Activated naive CD4-positive, alpha-beta T cell treated with anti-CD3 and anti-CD28 coated beads, Interleukin-2, amount 50 U/mL, for 16 hours (primary cell): ENCODE data around the gene SLC9A5.
A peak's percentile ranks its signal among the peaks of the same experiment; 100 is the strongest.

Source experiments
- DNase-seq: peaks from one replicate; pipeline ENCODE4 v3.0.0-alpha.2; 2020

The SLC9A5 gene

DNA sequence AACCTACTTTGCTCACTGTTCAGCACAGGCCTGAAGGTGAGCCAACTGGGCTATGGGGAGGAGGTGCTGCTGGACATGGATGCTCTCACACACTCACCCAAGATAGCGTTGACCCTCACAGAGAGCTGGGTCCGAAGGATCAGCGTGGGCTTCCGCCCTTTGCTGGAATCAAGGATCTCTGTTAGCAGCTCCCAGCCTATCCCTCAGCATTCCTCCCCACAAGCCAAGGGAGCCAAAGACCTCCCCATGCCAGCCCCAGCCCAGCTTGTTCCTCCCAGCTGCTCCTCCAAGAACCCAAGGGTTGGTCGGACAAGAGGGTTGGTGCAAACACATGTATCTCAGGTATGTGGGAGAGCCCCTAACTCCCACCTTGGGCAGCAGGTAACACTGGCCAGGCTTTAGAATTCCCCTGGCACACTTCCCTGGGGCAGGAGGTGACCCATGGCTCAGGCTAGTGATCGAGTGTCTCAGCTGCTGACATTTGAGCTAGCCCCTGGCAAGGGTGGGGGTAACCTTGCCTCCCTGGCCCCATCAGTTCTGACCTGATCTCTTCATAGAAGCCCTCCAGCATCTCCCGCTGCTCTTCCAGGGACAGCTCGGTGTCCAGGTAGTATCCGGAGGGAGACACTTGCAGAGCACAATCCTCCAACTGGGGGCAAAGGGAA lies 9.8 kb upstream of the SLC9A5 start:
- no peak for DNase-seq

DNA sequence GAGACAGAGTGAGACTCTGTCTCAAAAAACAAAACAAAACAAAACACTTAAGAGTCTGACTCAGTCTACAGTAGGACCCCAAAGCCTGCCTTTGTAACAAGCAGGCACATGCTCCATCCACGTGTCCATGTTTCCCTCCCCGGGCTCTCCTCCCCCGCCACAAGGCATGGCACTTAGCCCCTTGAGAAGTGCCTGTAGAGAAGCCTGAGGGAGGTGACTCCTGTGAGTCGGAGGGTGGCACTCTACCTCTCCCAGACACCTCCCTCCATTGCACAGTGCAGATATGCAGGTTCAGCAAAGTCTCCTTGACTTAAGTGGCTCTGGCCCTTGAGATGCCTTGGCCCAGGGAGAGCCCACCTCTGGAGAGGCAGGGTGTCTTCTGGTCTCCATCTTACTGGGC lies 8.3 kb upstream of the SLC9A5 start:
- no peak for DNase-seq

DNA sequence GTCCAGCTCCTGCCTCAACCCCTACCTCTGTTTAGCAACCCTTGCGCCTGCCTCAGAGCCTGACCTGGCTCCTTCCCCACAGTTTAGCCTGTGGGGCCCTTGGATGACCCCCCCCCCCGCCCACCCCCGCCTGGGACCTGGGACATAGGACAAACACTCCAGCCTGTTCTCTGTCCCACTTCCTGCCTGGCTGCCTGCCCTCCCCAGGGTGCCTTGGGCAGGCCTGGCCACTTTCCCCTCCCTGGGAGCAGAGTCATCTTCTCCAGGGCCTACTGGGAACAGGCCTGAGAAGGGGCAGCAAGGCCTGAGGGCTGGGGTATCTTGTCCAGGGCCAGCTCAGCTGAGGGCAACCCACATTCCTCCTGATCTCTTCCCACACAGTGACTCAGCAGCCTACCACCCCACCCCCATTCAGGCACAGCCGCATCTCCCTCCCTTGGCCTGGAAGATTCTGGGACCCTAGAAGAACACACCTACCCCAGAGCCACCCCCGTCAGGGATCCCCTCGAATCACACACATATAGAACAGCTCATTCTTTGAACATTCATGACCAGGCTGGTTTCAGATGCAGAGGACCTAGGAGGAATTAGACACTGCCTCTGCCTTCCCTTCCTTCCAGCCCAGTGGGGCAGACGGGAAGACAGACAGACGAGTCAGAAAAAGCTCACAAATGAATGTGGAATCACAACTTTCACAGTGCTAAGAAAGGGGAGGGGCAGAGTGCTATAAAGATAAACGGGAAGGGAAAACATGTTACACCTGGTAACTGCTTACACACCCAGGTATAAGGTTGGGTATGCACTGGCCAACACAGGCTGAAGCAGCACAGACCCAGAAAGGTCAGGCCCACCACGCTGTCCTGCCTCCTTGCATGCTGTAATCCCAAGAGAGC lies 7.5 kb upstream of the SLC9A5 start:
- DNase-seq = no peak

DNA sequence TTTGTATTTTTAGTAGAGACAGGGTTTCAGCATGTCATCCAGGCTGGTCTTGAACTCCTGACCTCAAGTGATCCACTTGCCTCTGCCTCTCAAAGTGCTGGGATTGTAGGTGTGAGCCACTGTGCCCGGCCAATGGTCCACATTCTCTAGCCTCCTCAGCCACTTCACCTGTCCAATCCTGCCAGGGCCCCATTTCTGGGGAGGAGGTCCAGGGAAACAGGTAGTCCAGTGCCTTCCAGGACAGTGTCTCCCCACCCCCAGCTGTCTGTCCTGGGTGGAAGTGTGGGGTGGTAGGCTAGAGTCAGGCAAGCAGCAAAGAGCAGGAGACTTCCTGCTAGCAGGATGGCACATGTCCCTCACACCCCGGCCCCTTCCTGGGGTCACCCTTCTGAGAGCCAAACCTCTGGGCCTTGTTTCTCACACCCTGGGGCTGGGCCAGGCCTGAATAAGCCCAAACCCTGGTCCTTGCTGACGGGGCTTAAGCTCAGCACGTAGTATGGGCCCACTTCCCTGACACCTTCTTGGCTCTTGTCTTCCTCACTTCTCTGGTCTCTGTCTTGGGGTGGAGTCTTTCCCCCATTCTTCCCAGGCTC lies 6.5 kb upstream of the SLC9A5 start:
- no peak for DNase-seq

DNA sequence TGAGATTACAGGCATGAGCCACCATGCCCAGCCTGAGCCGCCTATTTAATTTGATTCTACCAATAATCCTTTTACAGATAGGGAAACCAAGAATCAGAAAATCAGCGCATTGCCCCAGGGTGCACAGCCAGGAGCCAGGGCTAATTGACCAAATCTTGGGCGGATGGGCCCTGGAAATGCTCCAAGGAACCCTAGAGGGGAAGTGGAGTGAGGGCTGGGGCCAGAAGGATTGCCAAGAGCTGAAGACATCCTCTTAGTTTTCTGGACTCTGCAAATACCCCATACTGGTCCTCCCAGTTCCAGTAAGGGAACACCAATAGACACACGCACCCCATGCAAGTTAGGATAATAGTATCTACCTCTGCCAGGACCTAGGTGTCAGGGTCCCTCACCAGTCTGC lies 5.3 kb upstream of the SLC9A5 start:
- no peak for DNase-seq

DNA sequence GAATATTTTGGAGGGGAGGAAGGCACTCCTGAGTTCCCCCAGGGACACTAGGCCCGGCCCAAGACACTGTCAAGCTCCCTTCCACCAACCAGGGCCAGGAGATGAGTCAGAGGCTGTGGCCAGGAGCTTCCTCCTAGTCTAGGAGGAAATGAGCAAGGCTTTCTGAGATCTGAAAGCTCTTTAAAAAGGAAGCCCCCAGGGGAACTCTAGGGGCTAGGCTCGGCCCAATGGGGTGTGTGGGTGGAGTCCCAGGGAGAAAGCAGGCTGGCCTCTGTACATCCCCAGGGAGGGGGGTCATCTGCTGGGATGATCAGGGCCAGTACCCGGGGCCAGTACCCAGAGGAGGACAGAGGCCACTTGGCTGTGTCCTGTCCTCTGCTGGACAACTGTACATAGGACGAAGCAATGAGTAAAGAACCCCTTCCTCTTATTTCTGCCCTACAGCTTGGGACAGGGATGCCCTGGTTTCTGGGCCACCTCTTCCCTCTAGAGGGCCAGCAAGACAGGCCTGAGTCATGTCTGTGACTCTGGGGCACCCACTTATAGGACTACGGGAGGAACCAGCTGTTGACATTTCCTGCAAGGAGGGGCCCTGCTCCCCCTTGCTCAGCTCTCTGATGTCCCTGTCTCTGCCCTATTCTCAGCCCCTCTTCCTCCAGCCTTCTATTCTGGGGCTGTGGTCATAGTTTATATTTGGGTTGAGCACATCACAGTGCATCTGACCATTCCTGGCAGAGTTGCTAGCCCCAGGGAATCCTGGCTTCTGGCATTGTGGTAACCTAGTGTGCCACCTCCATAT lies 4.2 kb upstream of the SLC9A5 start:
- DNase-seq = peak; percentile 72

DNA sequence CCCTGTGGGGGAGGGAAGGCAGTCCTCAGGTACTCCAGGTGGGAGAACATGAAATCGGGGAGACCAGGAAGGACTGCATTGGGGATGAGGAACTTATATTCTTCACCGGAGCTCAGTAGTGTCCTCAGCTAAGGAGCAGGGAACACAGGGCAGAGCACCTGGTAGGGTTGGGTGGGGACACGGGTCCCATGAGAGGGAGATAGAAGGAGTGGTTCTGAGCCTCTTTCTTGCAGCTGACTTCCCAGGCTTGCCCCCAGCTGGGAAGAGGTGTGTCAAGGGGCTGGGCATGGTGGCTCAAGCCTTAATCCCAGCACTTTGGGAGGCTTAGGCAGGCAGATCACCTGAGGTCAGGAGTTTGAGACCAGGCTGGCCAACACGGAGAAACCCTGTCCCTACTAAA lies 3.6 kb upstream of the SLC9A5 start:
- no peak for DNase-seq

DNA sequence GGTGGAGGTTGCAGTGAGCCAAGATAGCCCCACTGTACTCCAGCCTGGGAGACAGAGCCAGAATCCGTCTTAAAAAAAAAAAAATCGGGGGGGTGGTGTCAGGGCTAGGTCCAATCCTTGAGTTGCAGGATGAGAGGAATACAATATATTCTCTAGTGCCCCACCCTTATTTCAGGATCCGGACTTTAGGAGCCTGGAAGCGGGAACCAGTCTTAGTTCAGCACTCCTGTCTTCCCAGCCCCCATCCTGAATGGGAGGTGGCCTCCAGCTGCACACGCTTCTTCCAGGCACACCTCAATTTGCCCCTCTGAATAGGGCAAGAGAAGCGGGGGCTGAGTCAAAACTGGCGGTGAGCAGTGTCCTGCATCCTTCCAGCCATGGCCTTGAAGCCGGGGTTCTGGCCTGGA lies 3.1 kb upstream of the SLC9A5 start:
- no peak for DNase-seq

DNA sequence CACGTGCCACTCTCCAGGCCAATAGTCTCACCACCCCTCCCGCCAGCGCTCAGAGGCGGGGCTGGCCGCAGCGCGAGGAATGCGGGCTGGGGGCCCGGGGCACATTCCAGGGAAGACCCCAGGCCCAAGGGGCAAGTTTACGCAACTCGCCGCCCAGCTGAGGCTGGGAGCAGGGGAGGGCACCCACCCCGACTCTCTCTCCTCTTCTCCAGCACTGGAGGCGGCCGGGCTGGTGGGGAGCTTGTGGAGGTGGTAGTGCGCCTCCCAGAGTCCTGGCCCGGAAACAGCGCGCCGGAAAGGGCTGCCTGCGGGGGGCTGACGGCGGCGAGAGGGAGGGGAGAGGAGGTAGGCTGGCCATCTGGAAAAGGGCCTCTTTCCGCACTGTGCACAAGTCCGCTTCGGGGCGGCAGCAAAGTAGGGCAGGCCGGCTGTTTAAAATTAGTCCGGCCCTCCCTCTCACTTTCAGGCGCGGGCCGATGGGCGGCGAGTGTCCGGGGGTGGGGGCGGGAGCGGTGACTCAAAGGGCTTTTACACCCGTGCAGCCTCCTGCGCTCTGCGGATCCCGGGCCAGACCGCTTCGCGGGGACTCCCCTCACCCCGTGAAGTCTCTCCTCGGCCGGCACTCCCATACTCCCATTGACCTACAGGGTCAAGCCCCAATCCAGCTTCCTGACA lies 2.6 kb upstream of the SLC9A5 start:
- DNase-seq = no peak

DNA sequence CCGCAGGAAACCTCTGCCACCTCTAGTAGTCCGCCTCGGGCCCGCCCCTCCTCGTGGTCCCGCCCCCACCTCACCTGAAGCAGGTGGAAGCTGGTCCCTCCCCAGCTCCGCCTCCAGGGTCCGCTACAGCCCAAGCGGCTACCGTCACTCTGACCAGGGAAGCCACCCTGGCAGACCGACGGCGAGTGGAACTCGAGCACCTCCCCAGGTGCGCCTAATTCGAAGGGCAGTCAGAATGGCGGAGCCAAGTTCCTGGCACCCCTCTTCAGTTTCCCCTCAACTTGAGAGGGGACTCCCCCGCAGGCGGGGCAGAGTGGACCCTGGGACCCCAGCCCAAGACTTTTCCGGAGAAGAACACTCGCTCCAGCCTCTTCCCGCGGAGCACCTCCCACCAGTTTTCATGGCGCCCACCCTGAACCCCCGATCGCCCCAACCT lies 2.0 kb upstream of the SLC9A5 start:
- peak; percentile 39 for DNase-seq

DNA sequence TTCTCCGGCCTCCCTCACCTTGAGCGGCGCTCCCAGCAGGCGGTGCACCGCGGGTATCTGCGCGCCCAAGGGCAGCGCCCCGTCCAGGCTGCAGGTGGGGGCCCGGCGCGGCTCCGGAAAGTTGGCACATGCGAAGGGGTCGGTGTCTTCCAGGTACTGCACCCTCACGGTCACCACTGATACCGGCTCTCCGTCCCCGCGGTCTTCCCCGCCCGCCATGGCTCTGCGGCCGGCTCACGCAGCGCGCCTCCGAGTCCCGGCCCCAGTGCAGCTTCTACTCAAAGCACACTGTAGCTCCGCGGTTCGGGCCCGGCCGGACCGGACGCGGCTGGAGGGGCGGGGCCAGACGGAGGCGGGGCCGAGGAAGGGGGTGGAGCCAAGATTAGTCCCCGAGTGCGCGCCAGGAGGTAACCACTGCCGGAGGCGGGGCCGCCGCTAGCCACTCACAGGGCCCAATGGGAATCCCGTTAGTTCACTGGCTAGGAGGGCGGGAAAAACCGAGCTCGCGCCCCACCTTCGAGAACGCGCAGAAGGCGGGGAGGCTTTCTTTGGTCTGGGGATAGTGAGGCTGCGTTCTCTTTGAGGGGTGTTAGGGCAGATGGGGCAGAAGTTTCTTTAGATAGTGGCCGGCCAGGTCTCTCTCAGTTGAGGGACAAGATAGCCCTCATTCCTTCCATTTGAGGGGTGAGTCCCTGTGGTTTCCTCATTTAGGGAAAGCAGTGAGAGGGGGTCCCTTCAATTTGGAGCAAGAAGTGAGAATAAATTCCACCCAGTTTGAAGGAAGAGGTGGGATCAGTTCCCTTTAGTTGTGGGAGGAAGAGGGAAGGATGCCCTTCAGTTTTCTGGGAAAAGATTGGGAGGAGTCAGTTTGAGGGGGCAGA lies 1.3 kb upstream of the SLC9A5 start, which contains the start of gene FHOD1:
FHOD1 (minus strand) TSS at position 290 of the 881 bp plus-strand sequence; CDS start at position 219, 71 bp downstream.
- peak; percentile 96 for DNase-seq

DNA sequence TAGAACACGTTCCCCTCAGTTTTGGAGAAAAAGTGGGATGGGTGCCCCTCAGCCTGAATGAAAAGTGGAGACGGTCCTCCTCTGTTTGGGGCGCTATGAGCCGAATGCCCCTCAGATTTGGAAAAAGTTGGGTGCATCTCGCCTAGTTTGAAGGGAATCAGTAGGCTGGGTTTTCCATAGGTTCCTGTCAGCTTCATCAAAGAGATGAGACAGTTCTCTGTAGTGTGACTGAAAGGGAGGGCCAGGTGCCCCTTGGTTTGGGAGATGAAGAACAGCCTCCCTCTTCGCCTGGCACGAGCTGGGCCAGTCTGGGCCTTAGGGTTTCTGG lies 742 bp upstream of the SLC9A5 start:
- no peak for DNase-seq

DNA sequence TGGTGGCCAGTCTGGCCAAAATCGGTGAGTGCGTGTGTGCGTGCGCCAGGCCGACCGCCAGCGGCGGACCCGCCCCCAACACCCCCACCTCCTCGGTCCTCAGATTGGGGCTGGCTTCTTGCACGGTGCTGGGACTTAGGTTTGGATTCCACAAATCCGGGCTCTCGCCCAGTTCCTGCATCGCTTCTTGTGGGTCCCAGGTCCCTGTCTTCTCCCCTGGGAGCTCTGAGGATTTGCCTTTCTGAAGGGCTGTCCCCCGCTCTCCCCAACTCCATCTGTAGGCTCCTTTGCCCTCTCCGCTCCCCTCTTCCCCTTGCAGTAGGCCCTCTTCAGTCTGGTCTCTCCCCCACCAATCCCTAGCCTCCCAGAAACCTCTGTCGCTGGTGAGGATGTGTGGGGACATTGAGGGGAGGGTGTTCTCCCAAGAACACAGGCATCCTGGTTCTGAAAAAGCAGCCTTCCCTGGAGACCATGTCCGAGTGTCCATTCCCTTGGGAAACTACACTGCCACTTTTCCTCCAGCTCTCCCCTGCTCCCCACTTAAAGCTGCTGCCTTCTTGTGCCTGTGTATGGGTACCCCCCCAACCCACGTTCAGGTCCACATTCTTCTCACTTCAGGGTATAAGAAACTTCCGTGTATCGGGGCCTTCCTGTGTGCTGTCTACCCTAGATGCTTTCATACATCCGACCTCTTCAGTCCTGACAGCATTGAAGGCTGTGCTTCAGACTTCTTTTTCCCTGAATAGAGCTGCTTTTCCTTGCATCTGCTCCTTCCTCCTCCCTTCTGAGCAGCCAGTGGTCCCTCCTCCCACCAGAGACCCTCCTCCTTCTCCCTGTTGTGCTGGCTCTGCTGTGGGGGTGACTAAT lies 632 bp downstream of the SLC9A5 start:
- no peak for DNase-seq

DNA sequence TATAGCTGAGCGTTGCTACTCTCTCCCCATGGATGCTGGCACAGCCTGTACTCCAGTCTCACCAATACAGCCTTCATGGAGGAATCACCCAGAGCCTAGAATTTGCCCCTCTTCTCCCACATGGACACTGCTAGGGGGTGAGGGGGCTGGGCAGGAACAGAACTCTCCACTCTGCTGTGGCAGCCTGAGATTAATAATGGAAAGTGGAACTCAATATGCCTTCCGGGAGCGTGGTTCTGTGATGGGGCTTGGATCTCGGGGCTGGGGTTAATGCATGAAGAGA lies 1.2 kb downstream of the SLC9A5 start:
- no peak for DNase-seq

DNA sequence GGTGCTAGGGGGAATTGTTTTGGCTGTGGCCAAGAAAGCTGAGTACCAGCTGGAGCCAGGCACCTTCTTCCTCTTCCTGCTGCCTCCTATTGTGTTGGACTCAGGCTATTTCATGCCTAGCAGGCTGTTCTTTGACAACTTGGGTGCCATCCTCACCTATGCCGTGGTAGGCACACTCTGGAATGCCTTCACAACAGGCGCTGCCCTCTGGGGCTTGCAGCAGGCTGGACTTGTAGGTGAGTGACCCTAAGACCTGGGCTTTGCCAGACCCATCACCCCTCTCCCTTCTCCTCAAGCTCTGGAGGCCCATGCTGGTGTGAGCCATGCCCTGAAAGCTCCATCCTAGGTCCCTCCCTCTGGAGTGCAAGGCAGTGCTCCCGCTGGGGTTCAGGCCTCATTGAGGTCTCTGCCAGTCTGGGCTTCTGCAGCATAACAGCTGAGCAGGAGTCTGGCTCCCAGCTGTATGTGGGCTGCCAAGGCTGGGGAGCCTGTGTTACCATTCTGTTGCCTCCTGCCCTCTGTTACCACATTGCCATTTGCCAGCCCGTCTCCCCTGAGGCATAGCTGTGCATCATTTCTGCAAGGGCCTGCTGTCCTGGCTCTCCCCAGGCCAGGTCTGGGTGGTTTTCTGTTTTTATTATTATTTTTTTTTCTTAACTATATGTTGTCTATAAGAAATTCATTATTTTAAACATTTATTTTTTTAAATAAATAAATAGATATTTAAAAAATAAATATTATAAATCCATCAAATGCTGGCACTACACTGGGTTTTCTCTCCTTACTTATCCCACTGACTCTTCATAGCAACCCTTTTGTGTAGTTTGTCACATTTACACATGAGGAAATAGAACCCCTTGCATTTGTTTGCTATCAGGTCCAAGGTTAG lies 4.1 kb downstream of the SLC9A5 start:
- no peak for DNase-seq

DNA sequence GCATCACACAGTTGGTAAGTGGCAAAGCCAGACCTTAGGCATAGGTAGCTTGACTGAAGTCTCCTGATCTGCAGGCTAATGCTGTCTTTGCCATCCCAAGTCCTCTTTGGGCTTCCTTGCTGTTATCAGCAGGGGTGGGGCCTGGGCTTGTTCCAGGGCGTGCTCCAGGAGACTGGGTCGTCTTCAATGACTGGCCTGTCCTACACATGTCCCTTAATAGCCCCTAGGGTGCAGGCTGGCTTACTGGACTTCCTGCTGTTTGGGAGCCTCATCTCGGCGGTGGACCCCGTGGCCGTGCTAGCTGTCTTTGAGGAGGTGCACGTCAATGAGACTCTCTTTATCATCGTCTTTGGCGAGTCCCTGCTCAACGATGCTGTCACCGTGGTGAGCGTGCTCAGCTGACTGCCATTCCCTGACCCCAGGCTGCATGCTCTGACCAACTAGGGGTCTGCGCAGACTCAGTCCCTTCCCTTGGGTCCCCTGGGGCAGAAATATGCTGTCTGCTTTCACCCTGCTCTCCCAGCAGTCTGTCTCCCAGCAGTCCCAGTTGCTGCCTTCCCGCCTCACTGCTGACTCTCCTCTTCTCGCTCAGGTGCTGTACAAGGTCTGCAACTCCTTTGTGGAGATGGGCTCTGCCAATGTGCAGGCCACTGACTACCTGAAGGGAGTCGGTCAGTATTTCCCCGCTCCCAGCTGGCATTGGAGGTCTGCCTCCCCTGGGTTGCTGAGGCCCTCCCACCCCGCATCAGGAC lies 6.2 kb downstream of the SLC9A5 start:
- DNase-seq = no peak

DNA sequence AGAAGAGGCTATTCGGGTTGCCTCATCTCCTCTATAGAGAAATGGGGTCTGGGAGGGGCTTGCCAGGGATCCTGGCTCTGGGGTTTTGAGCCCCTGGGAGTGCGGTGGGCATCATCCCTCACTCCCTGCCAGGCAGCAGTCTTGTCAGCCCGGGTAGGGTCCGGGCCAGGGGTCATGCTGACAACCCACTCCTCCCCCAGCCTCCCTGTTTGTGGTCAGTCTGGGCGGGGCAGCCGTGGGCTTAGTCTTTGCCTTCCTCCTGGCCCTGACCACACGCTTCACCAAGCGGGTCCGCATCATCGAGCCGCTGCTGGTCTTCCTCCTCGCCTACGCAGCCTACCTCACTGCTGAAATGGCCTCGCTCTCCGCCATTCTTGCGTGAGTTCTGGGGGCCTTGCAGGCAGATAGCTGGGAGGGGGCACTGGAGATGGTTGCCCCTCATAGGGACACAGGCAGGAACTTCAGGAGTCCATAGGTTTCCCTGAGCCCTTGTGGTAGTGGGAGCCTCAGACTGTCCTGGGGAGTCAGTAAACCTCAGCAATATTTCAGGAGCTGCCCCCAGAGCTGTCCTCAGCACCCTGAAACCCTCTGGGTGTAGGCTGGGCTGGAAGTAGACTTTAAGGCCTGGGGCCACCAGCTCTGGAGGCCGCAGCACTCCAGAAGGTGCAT lies 6.9 kb downstream of the SLC9A5 start:
- no peak for DNase-seq

DNA sequence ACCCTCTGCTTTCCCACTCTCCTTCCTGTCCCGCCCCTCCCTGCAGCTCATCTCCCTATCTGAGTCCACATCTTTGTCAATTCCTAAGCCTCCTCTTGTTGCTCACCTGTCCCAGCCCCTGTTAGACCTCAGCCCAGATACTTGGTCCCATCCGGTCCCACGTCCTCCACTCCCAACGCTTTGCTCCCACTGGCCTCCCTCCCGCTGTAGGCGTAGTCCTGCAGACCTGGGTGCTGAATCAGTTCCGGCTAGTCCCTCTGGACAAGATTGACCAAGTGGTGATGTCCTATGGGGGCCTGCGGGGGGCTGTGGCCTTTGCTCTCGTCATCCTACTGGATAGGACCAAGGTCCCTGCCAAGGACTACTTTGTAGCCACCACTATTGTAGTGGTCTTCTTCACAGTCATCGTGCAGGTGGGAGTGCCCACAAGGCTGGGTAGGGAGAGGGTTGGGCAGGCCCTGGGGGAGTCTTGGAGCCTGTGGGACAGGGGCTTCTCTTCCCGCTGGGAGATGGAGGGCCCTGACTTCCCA lies 8.0 kb downstream of the SLC9A5 start:
- DNase-seq = no peak
